OCI-LY7 (cell line): ENCODE results near the gene NPAS2. TPM values are rescaled to one million over a fixed set of nuclear protein-coding genes. Genes with fewer than 3 reads are reported as not detected.

Experiments used
- BruUV-seq: library from RNA; stranded (reverse); fragments of 400-500 nt; replicated peaks from 2 replicates; lab custom pipeline; 2021; lab: Mats Ljungman, UMichigan
- CTCF ChIA-PET: fragments of 300-600 bp; sonication (Branson Sonifier 250); formaldehyde crosslinking; loops from one replicate; lab custom pipeline; 2022; ENCODE audit warnings: antibody characterized with exemption; ENCODE audit not compliant: unreplicated experiment; lab: Charles Lee
- POLR2A ChIA-PET: fragments of 300-600 bp; sonication (Branson Sonifier 250); formaldehyde crosslinking; loops from one replicate; lab custom pipeline; 2022; ENCODE audit warnings: antibody characterized with exemption; lab: Charles Lee
- DNase-seq: peaks from one replicate; pipeline ENCODE4 v3.0.0-alpha.2; 2015; ENCODE audit warnings: low spot score
- H2AFZ ChIP-seq: fragments of 200-600 bp; sonication (generic), shearing (Covaris generic); 2 replicates; pipeline ENCODE4 v1.6.1; 2014; ENCODE audit warnings: mild to moderate bottlenecking, antibody characterized with exemption, low read length, moderate library complexity
- H3K27ac ChIP-seq: fragments of 200-600 bp; sonication (generic); 2 replicates; pipeline ENCODE4 v1.5.1; 2014; ENCODE audit warnings: mixed run types, low read depth, mild to moderate bottlenecking, moderate library complexity, low read length, inconsistent platforms; ENCODE audit not compliant: poor library complexity, severe bottlenecking
- H3K36me3 ChIP-seq: fragments of 200-600 bp; sonication (generic); 2 replicates; pipeline ENCODE4 v1.6.1; 2014; ENCODE audit warnings: mild to moderate bottlenecking, antibody characterized with exemption, low read length, moderate library complexity, mixed read lengths; ENCODE audit not compliant: insufficient read depth
- H3K4me1 ChIP-seq: fragments of 200-600 bp; sonication (generic); 2 replicates; pipeline ENCODE4 v1.5.1; 2014; ENCODE audit warnings: mild to moderate bottlenecking, low read length; ENCODE audit not compliant: insufficient read depth, poor library complexity, severe bottlenecking
- H3K4me2 ChIP-seq: fragments of 200-600 bp; sonication (generic); 2 replicates; pipeline ENCODE4 v1.6.1; 2014; ENCODE audit warnings: mild to moderate bottlenecking, low read length
- H3K4me3 ChIP-seq: fragments of 200-600 bp; sonication (generic); 2 replicates; pipeline ENCODE4 v1.5.1; 2014; ENCODE audit warnings: mild to moderate bottlenecking, low read depth, low read length; ENCODE audit not compliant: poor library complexity, severe bottlenecking
- H3K79me2 ChIP-seq: fragments of 200-600 bp; sonication (generic); 2 replicates; pipeline ENCODE4 v1.6.1; 2016; ENCODE audit warnings: low read depth, mild to moderate bottlenecking, low read length, moderate library complexity, mixed read lengths; ENCODE audit not compliant: insufficient read depth
- H3K9me2 ChIP-seq: fragments of 200-600 bp; sonication (generic); 2 replicates; pipeline ENCODE4 v1.6.1; 2016; ENCODE audit warnings: mild to moderate bottlenecking, low read length, mixed read lengths; ENCODE audit not compliant: insufficient read depth
- H3K9me3 ChIP-seq: fragments of 200-600 bp; sonication (generic); 2 replicates; pipeline ENCODE4 v1.6.1; 2014; ENCODE audit warnings: mild to moderate bottlenecking, mixed run types, low read length, mixed read lengths
- H4K20me1 ChIP-seq: fragments of 200-600 bp; sonication (generic); 2 replicates; pipeline ENCODE4 v1.6.1; 2014; ENCODE audit warnings: mild to moderate bottlenecking, antibody characterized with exemption, low read length, moderate library complexity, mixed read lengths; ENCODE audit not compliant: insufficient read depth
- EZH2phosphoT487 ChIP-seq: fragments of 200-600 bp; sonication (generic); IDR thresholded peaks from 2 replicates; pipeline ENCODE4 v1.6.1; 2018; ENCODE audit warnings: low read depth, borderline replicate concordance, mild to moderate bottlenecking, mixed run types, antibody characterized with exemption, low read length, moderate library complexity, mixed read lengths
- intact Hi-C: fragments of 100-400 bp; cut with micrococcal nuclease; formaldehyde crosslinking; loops from one replicate; pipeline ENCODE4 v1.10.0; 2022; ENCODE audit not compliant: unreplicated experiment
- total RNA-seq, 2 experiments: library from RNA; depleted of rRNA in 1 of 2; stranded (reverse); fragments of >200 nt in 1 of 2; shearing (Covaris generic) in 1 of 2; gene quantifications; 2 replicates each; pipeline ENCODE4 v1.2.3, GENCODE V29; 2014 to 2022
- TF ChIP-seq, protein P1 (sequence below): fragments of 200-600 bp; sonication (generic); conservative IDR thresholded peaks from 2 replicates; pipeline ENCODE4 v1.5.1; 2014; ENCODE audit warnings: mild to moderate bottlenecking, antibody characterized with exemption, low read length, moderate library complexity, mixed read lengths

Gene NPAS2
- total RNA-seq, 2 experiments from 2014 or later = not detected

DNA sequence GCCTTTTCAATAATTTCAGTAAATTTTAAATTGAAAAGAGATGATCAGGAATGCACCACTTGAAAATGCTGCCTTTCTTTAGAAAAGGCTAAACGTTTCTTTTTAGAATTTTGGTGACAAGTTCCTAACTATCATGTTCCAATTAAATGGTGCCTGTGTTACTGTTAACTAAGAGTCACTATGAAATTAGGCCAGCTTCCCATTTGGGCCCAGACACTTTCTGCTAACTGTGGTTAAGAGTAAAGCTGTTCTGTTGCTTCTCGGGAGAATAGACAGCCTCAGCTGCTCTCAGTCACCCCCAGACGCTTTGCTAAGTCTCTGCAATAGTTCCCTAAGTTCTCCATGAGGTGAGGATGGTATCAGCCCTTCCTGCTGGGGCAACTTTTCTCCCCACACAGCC lies 90.2 kb downstream of the NPAS2 start:
- POLR2A ChIA-PET = interaction anchor here (0.7 kb wide), 1 partner anchor 1321 kb away, joined by 4 read pairs; no protein-coding TSS in a partner anchor
- Histone ChIP-seq H3K27ac (no peak overlapping the region), H3K4me3 (no peak overlapping the region), H2AFZ (no peak overlapping the region), H3K9me2 (no peaks in the 10 kb centered on the region), H3K79me2 (no peaks in the 10 kb centered on the region), H3K4me2 (no peak overlapping the region), H3K4me1 (no peaks in the 10 kb centered on the region), H4K20me1 (no peaks in the 10 kb centered on the region), H3K36me3 (no peaks in the 10 kb centered on the region), H3K9me3 (no peaks in the 10 kb centered on the region)
- BruUV-seq = no TSS peak
- CTCF ChIA-PET = no interaction called here
- no peak for DNase-seq
- intact Hi-C loops = no loop called here
- TF ChIP-seq, protein P1, sequence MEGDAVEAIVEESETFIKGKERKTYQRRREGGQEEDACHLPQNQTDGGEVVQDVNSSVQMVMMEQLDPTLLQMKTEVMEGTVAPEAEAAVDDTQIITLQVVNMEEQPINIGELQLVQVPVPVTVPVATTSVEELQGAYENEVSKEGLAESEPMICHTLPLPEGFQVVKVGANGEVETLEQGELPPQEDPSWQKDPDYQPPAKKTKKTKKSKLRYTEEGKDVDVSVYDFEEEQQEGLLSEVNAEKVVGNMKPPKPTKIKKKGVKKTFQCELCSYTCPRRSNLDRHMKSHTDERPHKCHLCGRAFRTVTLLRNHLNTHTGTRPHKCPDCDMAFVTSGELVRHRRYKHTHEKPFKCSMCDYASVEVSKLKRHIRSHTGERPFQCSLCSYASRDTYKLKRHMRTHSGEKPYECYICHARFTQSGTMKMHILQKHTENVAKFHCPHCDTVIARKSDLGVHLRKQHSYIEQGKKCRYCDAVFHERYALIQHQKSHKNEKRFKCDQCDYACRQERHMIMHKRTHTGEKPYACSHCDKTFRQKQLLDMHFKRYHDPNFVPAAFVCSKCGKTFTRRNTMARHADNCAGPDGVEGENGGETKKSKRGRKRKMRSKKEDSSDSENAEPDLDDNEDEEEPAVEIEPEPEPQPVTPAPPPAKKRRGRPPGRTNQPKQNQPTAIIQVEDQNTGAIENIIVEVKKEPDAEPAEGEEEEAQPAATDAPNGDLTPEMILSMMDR = no peak
- no peak for TF ChIP-seq EZH2phosphoT487

DNA sequence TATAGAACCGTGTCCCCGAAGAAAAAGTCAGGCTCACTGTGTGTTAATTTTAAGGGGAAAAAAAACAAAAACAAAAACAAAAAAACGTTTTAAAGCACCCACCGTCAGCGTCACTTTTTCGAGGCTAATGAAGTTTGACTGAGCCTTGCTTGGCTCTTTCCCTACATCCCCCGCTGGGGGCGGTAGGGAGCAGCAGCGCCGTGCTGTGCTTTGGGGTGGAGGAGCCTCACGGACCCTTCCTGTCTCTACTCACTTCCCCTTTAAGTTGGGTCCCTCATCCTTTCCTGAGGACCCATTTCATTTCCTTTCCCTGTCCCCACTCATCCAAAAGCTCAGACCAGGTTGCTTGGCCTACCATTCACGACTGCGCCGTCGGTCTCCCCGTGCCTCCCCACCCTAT lies 99.4 kb downstream of the NPAS2 start:
- BruUV-seq = no TSS peak
- Histone ChIP-seq H3K4me1 (no peaks in the 10 kb centered on the region), H2AFZ (no peak overlapping the region), H3K9me2 (no peaks in the 10 kb centered on the region), H3K4me3 (no peak overlapping the region), H3K79me2 (no peaks in the 10 kb centered on the region), H3K36me3 (no peaks in the 10 kb centered on the region), H3K4me2 (no peak overlapping the region), H3K9me3 (no peaks in the 10 kb centered on the region), H3K27ac (no peak overlapping the region), H4K20me1 (no peaks in the 10 kb centered on the region)
- intact Hi-C loops = no loop called here
- CTCF ChIA-PET = no interaction called here
- TF ChIP-seq, protein P1 = peak; percentile 75
- no peak for TF ChIP-seq EZH2phosphoT487
- POLR2A ChIA-PET = no interaction called here
- peak; percentile 30 for DNase-seq

DNA sequence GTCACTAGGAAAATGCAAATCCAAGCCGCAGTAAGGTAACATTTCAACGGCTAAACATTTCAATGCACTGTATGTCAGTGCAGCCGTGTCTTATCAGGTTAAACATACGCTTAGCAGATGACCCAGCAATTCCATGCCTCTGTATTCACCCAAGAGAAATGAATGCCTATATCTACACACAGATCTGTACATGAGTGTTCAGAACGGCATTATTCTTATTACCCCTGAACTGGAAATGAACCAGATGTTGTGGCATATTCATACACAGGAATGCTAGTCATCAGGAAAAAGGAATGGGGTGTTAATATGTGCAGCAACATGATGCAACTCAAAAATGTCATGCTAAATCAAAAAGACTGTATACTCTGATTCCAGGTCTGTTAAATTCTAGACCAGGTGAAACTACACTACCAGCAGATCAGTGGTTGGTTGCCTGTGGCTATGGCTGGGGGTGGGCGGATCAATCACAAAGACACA lies 101.8 kb downstream of the NPAS2 start:
- no peak for DNase-seq
- no peaks in the 10 kb centered on the region for H3K9me3 ChIP-seq
- no peaks in the 10 kb centered on the region for H3K36me3 ChIP-seq
- no peak overlapping the region for H3K4me3 ChIP-seq
- no peaks in the 10 kb centered on the region for H3K4me1 ChIP-seq
- H3K79me2 ChIP-seq = no peaks in the 10 kb centered on the region
- CTCF ChIA-PET = no interaction called here
- no peak for TF ChIP-seq EZH2phosphoT487
- TF ChIP-seq, protein P1 = no peak
- H2AFZ ChIP-seq = no peak overlapping the region
- BruUV-seq = no TSS peak
- no peak overlapping the region for H3K27ac ChIP-seq
- H3K9me2 ChIP-seq = no peaks in the 10 kb centered on the region
- H4K20me1 ChIP-seq = no peaks in the 10 kb centered on the region
- intact Hi-C loops = no loop called here
- H3K4me2 ChIP-seq = no peak overlapping the region
- POLR2A ChIA-PET = no interaction called here
